Left renal cortex interstitium (tissue), 4 donors: ENCODE data around the gene CDH3. TPM values are rescaled to one million over a fixed set of nuclear protein-coding genes. Genes with fewer than 3 reads are reported as not detected.
"Not testable (repeated sequence)": the region's sequence is repeated elsewhere in the genome, so short reads cannot be mapped to it uniquely, and the experiment has no call there.

Experiments used
- DNase-seq, 4 donors: peaks; one replicate each; pipeline ENCODE4 v3.0.0-alpha.2; 2013; ENCODE audit warnings: low read depth in 4 of 4, low spot score in 2 of 4, missing footprints in 1 of 4
- polyA plus RNA-seq, 4 donors: library from polyadenylated mRNA; unstranded; fragments of 120-200 nt; gene quantifications; one replicate each; pipeline ENCODE4 v1.2.1, GENCODE V29; 2013; ENCODE audit not compliant: insufficient read length in 4 of 4

Gene CDH3
- polyA plus RNA-seq, 4 donors, result 59.6 to 67.4 (median 62.9) TPM

GRCh38 chr16:68698091-68698490 is 53.0 kb downstream of the CDH3 start:
- DNase-seq, result no peak

DNA sequence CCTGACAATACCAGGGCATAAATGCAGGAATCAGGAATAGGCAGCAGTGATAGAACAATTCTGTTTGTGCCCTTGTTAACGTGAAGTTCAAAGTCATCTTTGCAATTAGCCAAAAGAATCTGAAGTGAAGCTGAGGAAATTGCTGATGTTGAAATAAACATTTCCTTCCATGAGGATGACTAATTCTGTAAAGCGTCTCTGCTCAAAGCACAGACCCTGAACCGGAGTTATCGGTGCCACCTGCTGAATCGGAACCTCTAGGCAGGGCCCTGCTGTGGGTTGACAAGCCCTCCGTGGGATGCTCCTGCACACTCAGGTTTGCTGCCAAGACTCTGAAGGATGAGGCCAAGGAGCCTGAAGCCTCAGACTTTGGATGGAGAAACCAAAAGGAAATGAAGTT is 55.0 kb downstream of the CDH3 start:
- no peak for DNase-seq

DNA sequence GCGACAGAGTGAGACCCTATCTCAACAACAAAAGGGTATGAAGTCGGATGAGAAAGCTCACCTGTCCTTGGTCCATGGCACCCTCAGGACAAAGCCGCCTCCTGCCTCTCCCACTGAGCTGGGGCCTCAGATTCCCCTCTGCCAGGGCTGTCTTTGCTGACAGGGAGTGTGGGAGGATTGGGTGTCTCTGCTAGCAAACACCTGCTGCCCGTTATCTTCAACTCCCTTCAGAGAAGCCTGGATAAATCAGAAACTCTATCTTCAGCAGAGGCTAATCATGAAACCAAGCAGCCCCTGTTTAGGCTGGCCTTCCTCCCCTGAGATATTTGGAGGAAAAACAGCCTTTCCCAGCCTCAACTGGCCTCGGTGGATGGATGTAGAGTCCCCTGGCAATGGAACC is 55.7 kb downstream of the CDH3 start:
- DNase-seq, result peak in 1 of 4 donors; percentile 28

- peak in 2 of 4 donors; percentile 35 to 73 for DNase-seq
These were observed 59.2 kb downstream of the CDH3 start for GRCh38 chr16:68704232-68704867.

DNA sequence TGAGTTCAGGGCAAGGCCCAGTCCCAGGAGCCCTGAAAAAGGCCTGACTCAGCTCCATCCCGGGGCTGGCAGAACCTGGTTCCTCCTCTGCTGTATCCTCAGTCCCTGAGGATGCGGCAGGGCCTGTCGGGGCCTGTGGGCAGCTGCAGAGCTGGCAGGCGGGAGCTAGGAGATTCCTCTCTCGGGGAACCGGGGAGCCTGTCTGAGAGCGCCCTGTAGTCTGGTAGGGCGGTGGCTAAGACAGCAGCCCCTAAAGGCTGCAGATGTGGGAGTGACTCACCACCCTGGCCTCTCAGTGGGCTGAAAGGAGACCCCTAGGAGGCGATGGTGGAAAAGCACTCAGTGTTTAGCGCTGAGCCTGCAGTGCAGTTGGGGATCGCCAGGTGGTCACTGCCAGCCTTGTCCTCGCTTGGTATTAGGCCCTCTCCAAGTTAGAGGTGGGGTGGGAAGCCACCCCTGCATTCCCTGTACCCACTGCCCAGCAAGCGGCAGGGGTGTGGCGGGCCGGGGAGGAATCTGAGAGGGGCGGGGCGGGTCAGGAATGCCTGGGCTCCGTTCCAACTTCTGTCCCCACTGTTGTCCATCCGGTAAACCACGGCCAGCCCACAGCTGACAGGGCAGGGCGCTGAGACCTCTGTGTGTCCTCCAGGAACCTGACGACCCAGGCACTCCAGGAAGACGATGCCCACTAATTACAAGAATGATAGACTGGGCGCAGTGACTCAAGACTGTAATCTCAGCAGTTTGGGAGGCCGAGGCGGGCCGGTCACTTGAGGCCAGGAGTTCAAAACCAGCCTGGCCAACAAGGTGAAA is 62.4 kb downstream of the CDH3 start:
- DNase-seq, result no peak

- no peak for DNase-seq
These were observed 65.1 kb downstream of the CDH3 start for GRCh38 chr16:68710211-68710610.

- no peak for DNase-seq
These were observed 66.5 kb downstream of the CDH3 start for GRCh38 chr16:68711421-68712139.

GRCh38 chr16:68713361-68713760 is 68.3 kb downstream of the CDH3 start:
- DNase-seq, result no peak

GRCh38 chr16:68715471-68715870 is 70.4 kb downstream of the CDH3 start:
- no peak for DNase-seq

- DNase-seq, result not testable (repeated sequence)
These were observed 71.4 kb downstream of the CDH3 start for GRCh38 chr16:68716516-68716915.

GRCh38 chr16:68717684-68718083 is 72.6 kb downstream of the CDH3 start:
- no peak for DNase-seq

- DNase-seq, result no peak
These were observed 73.5 kb downstream of the CDH3 start for GRCh38 chr16:68718590-68718989.

GRCh38 chr16:68719993-68720489 is 74.9 kb downstream of the CDH3 start:
- no peak for DNase-seq

GRCh38 chr16:68722119-68723024 is 77.3 kb downstream of the CDH3 start:
- DNase-seq, result no peak

DNA sequence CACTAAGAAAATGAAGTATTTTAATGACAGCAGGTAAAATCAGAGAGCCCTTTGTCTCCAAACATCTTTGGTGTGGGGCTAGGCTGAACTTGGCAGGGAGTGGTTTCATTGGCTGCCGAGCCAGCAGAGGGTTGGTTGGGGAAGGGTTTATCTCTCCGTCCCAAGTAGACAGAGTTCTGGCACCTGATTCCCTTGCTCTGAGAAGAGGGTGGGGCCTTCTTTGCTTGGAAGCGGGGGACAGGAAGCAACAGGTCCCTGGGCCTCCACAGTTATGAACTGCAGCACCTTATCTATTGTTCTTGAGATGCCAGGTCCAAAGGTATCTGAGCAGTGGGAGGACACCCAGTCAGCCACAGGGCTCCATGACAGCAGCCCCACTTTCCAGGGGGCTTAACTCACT is 79.7 kb downstream of the CDH3 start:
- no peak for DNase-seq

DNA sequence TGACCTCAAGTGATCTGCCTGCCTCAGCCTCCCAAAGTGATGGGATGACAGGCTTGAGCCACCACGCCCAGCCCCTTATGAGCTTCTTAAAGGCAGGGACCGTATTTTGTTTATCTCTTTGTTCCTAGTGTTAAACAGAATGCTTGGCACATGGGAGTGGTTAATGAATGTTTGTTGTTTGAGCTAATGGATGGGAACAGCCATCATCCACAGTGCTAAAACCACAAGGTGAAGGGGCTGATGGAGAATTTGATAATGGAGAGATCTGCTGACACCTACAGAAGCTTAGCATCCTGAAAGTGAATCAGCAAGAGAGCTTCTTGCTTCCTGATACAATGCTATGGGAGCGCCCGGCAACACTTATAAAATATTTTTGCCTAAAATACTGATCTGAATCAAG is 83.4 kb downstream of the CDH3 start:
- DNase-seq, result no peak

DNA sequence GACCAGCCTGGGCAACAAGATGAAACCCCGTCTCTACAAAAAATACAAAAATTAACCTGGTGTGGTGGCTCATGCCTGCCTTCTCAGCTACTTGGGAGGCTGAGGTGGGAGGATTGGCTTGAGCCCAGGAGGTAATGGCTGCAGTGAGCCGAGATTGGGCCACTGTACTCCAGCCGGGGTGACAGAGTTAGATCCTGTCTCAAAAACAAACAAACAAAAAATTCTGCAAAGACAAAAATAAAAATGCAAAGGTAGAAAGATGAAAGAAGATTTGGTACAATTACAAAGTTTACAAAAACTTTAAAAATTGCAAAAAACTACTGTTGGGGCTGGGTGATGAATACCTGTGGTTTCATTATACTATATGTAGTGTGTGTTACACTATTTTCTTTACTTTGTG is 86.5 kb downstream of the CDH3 start:
- DNase-seq, result no peak

GRCh38 chr16:68732042-68732680 is 87.1 kb downstream of the CDH3 start:
- DNase-seq, result no peak

DNA sequence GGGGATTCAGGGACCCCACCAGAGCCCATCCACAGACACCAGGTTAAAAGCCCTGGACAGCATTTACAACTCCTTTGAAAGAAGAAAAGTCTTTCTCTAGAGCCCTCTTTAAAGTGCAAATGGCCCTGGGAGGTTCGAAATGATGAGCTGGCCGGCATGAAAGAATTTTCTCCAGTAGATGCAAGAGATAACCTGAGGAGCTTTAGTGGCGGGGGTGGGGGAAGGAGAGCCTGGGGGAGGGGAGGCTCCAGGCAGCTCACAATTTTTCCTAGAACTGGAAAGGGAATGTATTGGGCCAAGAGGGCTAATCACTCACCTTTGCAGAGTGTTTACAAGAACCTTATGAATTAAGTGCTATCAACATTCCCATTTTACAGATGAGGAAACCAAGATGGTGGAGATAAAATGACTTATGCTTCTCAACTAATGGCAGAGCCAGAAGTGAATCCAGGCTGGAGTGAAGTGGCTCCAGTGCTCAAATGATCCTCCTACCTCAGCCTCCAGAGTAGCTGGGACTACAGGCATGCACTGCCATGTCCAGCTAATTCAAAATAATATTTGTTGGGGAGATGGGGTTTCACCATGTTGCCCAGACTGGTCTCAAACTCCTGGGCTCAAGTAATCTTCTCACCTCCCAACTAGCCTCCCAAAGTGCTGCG is 87.8 kb downstream of the CDH3 start:
- DNase-seq, result no peak
